Endothelial cell of coronary artery (primary cell): ENCODE measurements around the gene OR4C15. TPM values are rescaled to one million over a fixed set of nuclear protein-coding genes. Genes with fewer than 3 reads are reported as not detected.

Experiments used
- total RNA-seq: library from RNA; depleted of rRNA; stranded (reverse); fragments of >200 nt; gene quantifications from 2 replicates; pipeline ENCODE4 v1.2.3, GENCODE V29; 2014

The OR4C15 gene
- total RNA-seq = not detected in 2 replicates

GRCh38 chr11:55554169-55554568 is at the start of gene OR4C15:
Gene OR4C15, plus strand, starts transcription at chr11:55554469. Its CDS starts 0 bp downstream, at chr11:55554469.

GRCh38 chr11:55571828-55572227 is 17.6 kb downstream of the OR4C15 start, which contains the start of gene OR4C16:
Gene OR4C16, plus strand, starts transcription at chr11:55572128. Its CDS starts 0 bp downstream, at chr11:55572128.

Other genes with a start within 250 kb of the OR4C15 start
- gene OR4A16, start 211.3 kb upstream of the OR4C15 start, total RNA-seq = not detected in 2 replicates
- not detected in 2 replicates for gene OR4A15, start 186.5 kb upstream of the OR4C15 start, total RNA-seq
- not detected in 2 replicates for gene OR4C16, start 17.7 kb downstream of the OR4C15 start, total RNA-seq
- not detected in 2 replicates for gene OR4C11, start 53.2 kb downstream of the OR4C15 start, total RNA-seq
- gene OR4P4, start 80.6 kb downstream of the OR4C15 start, total RNA-seq = not detected in 2 replicates
- gene OR4S2, start 93.9 kb downstream of the OR4C15 start, total RNA-seq = not detected in 2 replicates
- not detected in 2 replicates for gene OR4C6, start 107.7 kb downstream of the OR4C15 start, total RNA-seq
- gene OR5D13, start 219.0 kb downstream of the OR4C15 start, total RNA-seq = not detected in 2 replicates
- not detected in 2 replicates for gene OR5D14, start 241.1 kb downstream of the OR4C15 start, total RNA-seq